IPS DF 19.7 (cell line): ENCODE results near the gene ACE2.

Source experiments
- DNase-seq: peaks from one replicate; pipeline ENCODE4 v3.0.0-alpha.2; 2013; ENCODE audit warnings: low read depth, low spot score

ACE2 gene

DNA sequence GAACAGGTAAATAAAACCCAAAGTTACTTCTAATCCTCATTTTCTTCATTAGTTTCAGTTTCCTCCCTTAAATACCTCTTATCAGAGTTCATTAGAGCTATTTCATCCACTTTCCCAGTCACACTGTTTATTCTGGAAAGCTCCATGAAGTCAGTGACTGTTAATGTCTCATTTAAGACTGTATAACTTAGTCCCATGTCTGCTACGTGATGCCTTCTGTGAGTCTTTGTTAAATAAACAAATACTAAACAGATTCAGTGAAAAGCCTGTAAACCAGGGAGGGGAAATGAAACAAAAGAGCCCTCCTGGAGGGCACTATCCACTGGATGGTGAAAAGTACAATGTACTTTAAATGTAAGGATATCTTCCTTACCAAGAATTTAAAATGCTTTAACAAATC lies 24.7 kb downstream of the ACE2 start:
- DNase-seq = no peak

DNA sequence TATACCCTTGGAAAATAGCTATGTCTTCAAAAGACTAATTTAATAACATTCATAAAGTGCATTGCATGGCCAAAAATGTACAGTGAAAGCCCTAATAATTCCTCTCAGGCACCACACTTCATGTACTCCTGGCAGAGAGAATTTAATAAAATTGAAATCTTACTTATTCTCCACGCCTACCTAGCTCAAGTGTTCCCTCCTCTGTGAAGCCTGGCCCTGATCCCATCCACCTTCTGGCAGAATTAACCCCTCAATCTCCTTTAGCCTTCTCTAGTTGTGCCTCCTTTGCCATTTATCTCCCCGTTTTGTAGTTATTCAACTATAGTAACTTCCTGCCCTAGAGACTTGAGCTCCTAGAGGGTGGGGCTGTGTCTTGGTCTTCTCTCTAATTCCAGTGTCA lies 26.7 kb downstream of the ACE2 start:
- no peak for DNase-seq

- no peak for DNase-seq
Measured at GRCh38 chrX:15570145-15570544, 30.6 kb downstream of the ACE2 start.

GRCh38 chrX:15567886-15568616 lies 32.7 kb downstream of the ACE2 start:
- no peak for DNase-seq

DNA sequence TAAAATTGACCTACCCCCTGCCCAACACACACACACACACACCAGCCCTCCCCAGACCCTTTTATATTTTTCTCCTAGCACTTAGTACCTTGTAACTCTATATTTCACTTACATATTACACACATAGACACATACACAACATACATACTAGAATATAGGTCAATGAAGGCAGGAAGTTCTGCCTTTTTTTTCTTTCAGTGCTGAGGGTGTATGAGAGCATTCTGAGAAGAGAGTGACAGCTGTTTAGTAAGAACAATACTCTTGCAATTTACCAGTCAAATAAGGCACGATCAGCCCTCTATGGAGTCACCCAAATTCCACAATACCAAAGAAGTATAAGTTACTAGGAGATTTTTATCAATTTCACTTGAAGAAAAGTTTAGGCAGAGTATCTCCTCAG lies 33.5 kb downstream of the ACE2 start:
- DNase-seq = no peak

DNA sequence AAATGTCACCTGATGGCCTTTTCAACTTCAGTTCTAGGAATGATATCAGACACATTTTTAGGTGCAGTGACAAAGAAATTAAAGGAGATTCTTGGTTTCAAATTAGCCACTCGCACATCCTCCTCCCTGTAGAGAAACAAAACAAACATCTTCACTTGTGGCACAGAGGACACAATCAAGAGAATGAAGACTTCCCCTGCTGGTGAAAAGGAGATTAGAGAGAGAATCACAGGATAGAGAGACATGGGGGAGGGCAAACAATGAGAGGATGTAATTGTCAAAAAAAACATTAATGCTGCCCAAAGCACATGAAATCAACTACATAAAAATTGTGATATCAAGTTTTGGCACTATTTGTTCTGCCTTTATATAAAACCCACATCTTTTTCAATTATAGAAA lies 34.5 kb downstream of the ACE2 start:
- no peak for DNase-seq

DNA sequence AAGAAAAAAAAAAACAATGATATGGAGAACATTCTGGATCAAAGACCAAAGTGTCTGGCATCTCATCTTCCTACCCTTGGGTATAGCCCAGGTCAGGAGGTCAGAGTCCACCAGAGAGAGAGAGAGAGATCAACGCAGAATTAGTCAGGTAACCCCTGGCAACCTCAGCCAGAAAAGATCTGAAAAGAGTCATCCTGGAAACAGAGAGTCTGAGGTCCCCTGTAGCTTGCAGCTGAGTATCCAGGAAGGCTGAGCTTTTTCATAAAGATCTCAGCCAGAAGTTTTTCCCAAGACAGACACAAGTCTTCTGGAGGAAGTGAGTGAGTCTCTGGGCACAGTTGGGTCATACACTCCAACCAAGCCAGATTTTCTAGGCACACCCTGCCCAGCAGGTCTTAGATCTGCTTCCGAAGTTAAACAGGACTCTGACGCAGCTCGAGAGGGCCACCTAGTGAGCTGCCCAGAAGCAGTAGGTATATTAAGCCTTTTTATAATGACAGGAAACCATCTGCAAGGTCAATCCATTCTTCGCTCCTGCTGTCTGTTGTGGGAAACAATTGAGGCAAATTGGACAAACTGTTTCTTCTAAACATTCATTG lies 35.7 kb downstream of the ACE2 start:
- peak; percentile 5 for DNase-seq

DNA sequence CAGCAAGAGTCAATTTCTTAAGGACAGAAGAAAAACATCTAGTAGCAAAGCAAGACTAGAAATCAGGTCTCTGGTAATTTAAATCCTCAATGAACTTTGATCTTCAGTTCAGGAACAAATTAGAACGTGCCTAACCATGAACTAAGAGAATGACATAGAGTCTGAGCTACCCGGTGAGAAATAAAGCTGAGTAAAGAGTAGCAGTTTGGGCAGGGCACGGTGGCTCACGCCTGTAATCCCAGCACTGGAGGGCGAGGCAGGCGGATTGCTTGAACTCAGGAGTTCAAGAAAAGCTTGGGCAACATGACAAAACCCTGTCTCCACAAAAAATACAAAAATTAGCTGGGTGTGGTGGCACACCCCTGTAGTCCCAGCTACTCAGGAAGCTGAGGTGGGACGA lies 37.7 kb downstream of the ACE2 start:
- no peak for DNase-seq

DNA sequence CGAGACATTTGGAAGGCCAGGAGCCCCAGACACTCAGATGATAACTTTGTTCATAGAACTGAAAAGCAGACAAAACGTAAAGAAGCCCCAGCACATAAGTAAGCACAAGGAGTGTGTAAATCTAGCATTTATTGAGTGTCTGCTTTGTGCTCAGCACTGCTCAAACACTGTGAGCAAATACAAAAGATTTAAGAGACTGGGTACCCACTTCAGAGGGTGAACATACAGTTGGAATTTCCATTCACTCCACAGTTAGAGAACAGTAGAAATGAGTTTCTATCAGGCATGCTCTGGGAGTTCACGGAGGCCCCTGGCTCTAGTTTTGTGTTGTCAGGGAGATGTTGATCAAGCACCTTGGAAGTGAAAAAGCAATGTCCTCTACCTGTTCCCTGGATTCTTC lies 39.8 kb downstream of the ACE2 start:
- DNase-seq = no peak

DNA sequence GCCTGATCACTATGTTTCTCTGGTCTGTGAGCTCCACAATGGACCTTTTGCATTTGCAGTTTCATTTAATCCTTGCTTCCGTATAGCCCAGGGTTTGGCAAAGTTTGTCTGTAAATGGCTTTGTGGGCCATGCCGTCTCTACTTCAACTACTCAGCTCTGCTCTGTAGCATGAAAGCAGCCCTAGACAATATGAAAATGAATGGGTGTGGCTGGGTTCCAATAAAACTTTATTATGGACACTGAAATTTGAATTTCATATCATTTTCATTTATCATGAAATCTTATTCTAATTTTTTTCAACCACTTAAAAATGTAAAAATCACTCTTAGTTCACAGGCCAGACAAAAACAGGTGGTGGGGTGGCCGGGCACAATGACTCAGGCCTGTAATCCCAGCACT lies 41.5 kb downstream of the ACE2 start:
- DNase-seq = no peak

- DNase-seq = no peak
Measured at GRCh38 chrX:15549189-15550012, 51.4 kb downstream of the ACE2 start.

DNA sequence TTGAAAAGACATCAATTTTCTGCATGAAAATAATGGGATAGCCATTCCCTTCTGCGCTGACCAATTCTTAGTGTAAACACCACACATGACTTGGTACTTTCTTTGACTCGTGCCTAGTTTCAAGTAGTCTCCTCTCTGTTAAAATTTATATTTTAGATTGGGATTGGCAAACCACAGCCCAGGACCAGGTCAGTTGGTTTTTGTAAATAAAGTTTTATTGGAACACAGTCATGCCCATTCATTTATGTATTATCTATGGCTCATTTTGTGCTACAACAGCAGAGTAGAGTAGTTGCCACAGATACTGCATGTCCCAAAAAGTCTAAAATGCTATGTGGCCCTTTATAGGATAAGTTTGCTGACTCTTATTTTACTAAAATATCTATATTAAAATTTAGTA lies 53.4 kb downstream of the ACE2 start:
- no peak for DNase-seq

GRCh38 chrX:15546745-15547144 lies 54.0 kb downstream of the ACE2 start:
- no peak for DNase-seq

DNA sequence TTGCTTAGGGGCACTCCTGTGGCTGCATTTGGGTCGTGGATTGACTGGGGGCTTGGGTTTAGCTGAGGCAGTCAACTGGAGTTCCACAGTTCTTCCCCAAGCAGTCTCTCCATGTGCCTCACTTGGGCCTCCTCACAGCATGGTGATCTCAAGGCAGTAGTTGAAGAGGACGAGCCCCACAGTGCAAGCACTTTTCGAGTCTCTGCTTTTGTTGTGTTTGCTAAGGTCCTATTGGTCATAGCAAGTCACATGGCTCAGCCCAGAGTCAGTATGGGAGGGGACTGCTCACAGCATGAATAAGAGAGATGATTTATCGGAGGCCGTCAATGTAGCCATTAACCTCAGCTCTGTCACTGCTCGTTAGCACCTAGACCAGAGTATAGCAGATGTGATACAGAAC lies 70.4 kb downstream of the ACE2 start:
- DNase-seq = no peak

DNA sequence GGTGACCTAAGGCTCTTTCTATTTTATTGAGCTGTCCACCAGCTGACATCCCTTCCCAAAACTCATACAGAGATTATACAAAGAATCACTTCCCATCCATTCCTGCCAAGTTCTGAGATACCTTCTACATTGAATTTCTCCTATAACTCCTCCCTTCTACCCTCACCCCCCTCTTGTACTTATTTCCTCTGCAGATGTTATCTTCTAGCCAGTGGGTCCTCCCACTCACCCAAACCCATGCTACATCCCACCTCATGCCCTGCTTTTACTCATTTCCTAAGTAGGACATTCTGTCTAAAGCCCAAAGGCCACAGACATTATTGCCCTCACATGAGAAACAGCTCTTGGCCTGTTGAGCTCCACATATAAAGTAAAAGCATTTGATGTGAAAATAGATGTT lies 71.6 kb downstream of the ACE2 start:
- no peak for DNase-seq

DNA sequence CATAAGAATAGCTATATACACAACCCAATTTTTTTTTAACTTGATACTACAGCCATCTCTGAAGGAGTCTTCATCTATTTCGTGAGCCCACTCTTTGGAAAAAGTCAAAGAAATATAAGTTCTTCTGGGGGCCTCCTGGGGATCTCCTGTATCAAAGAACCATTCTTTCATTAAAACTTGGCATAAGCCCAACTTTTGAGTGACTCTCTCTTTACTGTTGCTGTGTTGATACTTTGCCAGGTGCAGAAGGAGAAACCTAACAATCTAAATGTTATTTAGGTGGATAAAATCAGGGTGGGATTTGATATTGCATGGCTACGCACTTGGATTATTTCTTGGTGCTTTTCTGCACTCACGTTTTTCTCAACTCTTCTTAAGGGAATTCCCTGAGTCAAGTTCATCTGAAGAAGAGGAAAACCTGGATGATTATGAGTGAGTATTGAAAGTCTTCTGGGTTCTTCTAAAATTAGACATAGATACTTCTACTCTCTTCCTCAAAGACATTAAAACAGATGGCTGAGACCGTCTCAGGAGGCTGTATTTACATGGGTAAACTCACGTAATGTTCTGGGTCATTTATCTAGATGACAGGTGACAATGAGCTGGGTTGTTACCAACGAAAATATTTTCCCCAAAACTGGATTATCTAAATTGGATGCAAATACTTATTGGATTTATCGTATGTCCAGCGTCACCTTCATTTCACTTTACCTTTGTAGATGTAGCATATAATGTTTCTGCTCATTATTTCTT lies 74.9 kb downstream of the ACE2 start:
- DNase-seq = no peak

GRCh38 chrX:15524417-15524816 lies 76.3 kb downstream of the ACE2 start:
- no peak for DNase-seq

- no peak for DNase-seq
Measured at GRCh38 chrX:15523088-15523487, 77.7 kb downstream of the ACE2 start.

GRCh38 chrX:15522464-15522863 lies 78.3 kb downstream of the ACE2 start:
- no peak for DNase-seq

DNA sequence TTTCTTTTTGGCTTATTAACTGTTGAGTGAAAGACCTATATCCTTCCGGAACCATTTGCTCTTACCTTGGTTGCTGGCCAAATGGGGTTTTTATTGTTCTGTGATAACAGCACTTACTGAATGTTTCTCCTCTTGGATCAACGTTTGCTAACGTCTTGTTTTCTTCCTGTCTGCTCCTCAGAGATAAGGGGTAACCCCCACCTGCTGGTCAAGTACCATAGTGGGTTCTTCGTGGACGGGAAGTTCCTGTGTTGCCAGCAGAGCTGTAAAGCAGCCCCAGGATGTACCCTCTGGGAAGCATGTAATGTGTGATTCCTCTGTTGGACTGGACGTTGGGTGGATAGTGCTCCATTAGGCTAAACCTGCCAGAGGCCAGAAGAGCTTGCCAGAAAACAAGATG lies 84.8 kb downstream of the ACE2 start:
- no peak for DNase-seq

GRCh38 chrX:15514279-15514678 lies 86.5 kb downstream of the ACE2 start:
- no peak for DNase-seq

DNA sequence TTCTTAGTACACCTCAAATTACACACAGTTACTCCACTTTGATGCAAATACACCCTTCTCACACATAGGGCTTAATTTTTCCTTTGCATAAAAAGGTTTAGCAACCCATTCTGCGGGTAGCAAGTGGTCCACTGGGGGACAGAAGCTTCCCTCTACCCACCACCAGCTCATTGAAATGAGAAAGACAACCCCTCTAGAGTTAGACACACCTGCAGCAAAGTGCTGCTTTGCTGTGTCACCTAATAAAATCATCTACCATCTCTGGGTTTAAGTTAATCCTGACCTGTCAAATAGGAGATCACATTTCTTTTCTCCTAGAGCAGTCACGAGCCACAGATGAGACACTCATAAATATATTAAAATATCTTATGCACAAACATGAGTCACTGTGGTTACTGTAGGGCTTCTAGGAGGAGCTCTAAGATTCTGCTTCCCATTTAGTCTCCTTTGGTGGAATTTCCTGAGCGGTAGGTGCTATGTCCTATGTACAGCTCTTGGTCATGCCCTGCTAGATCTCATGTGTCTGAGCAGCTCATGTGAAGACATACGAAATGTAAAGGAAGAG lies 88.3 kb downstream of the ACE2 start:
- no peak for DNase-seq
